ENCODE results near the gene BCLAF1.

BCLAF1 gene

GRCh38 chr6:136289579-136290409, at the start of gene BCLAF1:
BCLAF1 (minus strand) TSS chr6:136289846; CDS start chr6:136279866, 9,980 bp downstream.
- DNase-seq: peak; percentile 100
- TF ChIP-seq POLR2A (IDR thresholded peaks at IDR 0.05; ENCODE audit: low read length): peak; percentile 100
- no peak for TF ChIP-seq GATA1 (IDR thresholded peaks at IDR 0.05; ENCODE audit: low read depth, low read length)

GRCh38 chr6:136338486-136338885, 48.8 kb upstream of the BCLAF1 start:
- TF ChIP-seq POLR2A (IDR thresholded peaks at IDR 0.05; ENCODE audit: low read length) (no peak), GATA1 (IDR thresholded peaks at IDR 0.05; ENCODE audit: low read depth, low read length) (no peak)
- DNase-seq: no peak

- TF ChIP-seq GATA1 (IDR thresholded peaks at IDR 0.05; ENCODE audit: low read depth, low read length) (no peak), POLR2A (IDR thresholded peaks at IDR 0.05; ENCODE audit: low read length) (no peak)
- no peak for DNase-seq
These were observed 48.0 kb upstream of the BCLAF1 start for GRCh38 chr6:136337606-136338005.

GRCh38 chr6:136337121-136337520, 47.5 kb upstream of the BCLAF1 start:
- DNase-seq: no peak
- no peak for TF ChIP-seq POLR2A (IDR thresholded peaks at IDR 0.05; ENCODE audit: low read length)

- TF ChIP-seq POLR2A (IDR thresholded peaks at IDR 0.05; ENCODE audit: low read length): no peak
- TF ChIP-seq GATA1 (IDR thresholded peaks at IDR 0.05; ENCODE audit: low read depth, low read length): no peak
These were observed 46.2 kb upstream of the BCLAF1 start for GRCh38 chr6:136335736-136336363.

GRCh38 chr6:136334853-136335252, 45.2 kb upstream of the BCLAF1 start:
- TF ChIP-seq GATA1 (IDR thresholded peaks at IDR 0.05; ENCODE audit: low read depth, low read length) (no peak), POLR2A (IDR thresholded peaks at IDR 0.05; ENCODE audit: low read length) (no peak)
- peak; percentile 21 to 31 for DNase-seq

More at GRCh38 chr6:136335736-136336363, 46.2 kb upstream of the BCLAF1 start:
- DNase-seq: no peak

- no peak for DNase-seq
- no peak for TF ChIP-seq GATA1 (IDR thresholded peaks at IDR 0.05; ENCODE audit: low read depth, low read length)
- no peak for TF ChIP-seq POLR2A (IDR thresholded peaks at IDR 0.05; ENCODE audit: low read length)
These were observed 44.8 kb upstream of the BCLAF1 start for GRCh38 chr6:136334465-136334846.

GRCh38 chr6:136333824-136334464, 44.3 kb upstream of the BCLAF1 start:
- DNase-seq: peak; percentile 55 to 77
- TF ChIP-seq POLR2A (IDR thresholded peaks at IDR 0.05; ENCODE audit: low read length) (no peak), GATA1 (IDR thresholded peaks at IDR 0.05; ENCODE audit: low read depth, low read length) (no peak)

- no peak for DNase-seq
- TF ChIP-seq GATA1 (IDR thresholded peaks at IDR 0.05; ENCODE audit: low read depth, low read length) (no peak), POLR2A (IDR thresholded peaks at IDR 0.05; ENCODE audit: low read length) (no peak)
These were observed 41.8 kb upstream of the BCLAF1 start for GRCh38 chr6:136331461-136331860.

GRCh38 chr6:136330634-136331033, 41.0 kb upstream of the BCLAF1 start:
- TF ChIP-seq GATA1 (IDR thresholded peaks at IDR 0.05; ENCODE audit: low read depth, low read length) (no peak), POLR2A (IDR thresholded peaks at IDR 0.05; ENCODE audit: low read length) (no peak)
- no peak for DNase-seq

- TF ChIP-seq POLR2A (IDR thresholded peaks at IDR 0.05; ENCODE audit: low read length) (no peak), GATA1 (IDR thresholded peaks at IDR 0.05; ENCODE audit: low read depth, low read length) (no peak)
- peak; percentile 49 to 56 for DNase-seq
These were observed 36.5 kb upstream of the BCLAF1 start for GRCh38 chr6:136326038-136326553.

GRCh38 chr6:136324686-136325380, 35.2 kb upstream of the BCLAF1 start:
- TF ChIP-seq POLR2A (IDR thresholded peaks at IDR 0.05; ENCODE audit: low read length): no peak
- TF ChIP-seq GATA1 (IDR thresholded peaks at IDR 0.05; ENCODE audit: low read depth, low read length): no peak

GRCh38 chr6:136323431-136324112, 33.9 kb upstream of the BCLAF1 start:
- TF ChIP-seq POLR2A (IDR thresholded peaks at IDR 0.05; ENCODE audit: low read length) (no peak), GATA1 (IDR thresholded peaks at IDR 0.05; ENCODE audit: low read depth, low read length) (no peak)
- no peak for DNase-seq

More at GRCh38 chr6:136324686-136325380, 35.2 kb upstream of the BCLAF1 start:
- DNase-seq: no peak
